ENCODE results near the gene LY6G5C.

LY6G5C gene

GRCh38 chr6:31662124-31662723 is 18.6 kb downstream of the LY6G5C start:
- no peak for DNase-seq

- no peak for DNase-seq
These were observed 19.4 kb downstream of the LY6G5C start for GRCh38 chr6:31661262-31662123.

GRCh38 chr6:31660381-31661261 is 20.2 kb downstream of the LY6G5C start, which contains the start of gene C6orf47:
Gene C6orf47, minus strand, starts transcription at chr6:31660778. Its CDS starts 831 bp downstream, at chr6:31659947.
- DNase-seq: peak; percentile 82

- DNase-seq: no peak
These were observed 21.1 kb downstream of the LY6G5C start for GRCh38 chr6:31659649-31660380.

GRCh38 chr6:31658983-31659648 is 21.8 kb downstream of the LY6G5C start:
- no peak for DNase-seq

GRCh38 chr6:31658158-31658688 is 22.6 kb downstream of the LY6G5C start:
- DNase-seq: no peak

GRCh38 chr6:31657406-31658157 is 23.3 kb downstream of the LY6G5C start:
- no peak for DNase-seq

GRCh38 chr6:31655349-31656237 is 25.3 kb downstream of the LY6G5C start, which contains the start of gene APOM:
Gene APOM, plus strand, starts transcription at chr6:31655894. Its CDS starts 73 bp downstream, at chr6:31655967.
- DNase-seq: no peak

- no peak for DNase-seq
These were observed 26.1 kb downstream of the LY6G5C start for GRCh38 chr6:31654574-31655348.

- peak; percentile 94 for DNase-seq
These were observed 27.7 kb downstream of the LY6G5C start for GRCh38 chr6:31652925-31653724.

GRCh38 chr6:31651602-31652191 is 29.2 kb downstream of the LY6G5C start:
- DNase-seq: peak; percentile 76

GRCh38 chr6:31645325-31645724 is 35.5 kb downstream of the LY6G5C start:
- no peak for DNase-seq

- DNase-seq: no peak
These were observed 36.9 kb downstream of the LY6G5C start for GRCh38 chr6:31643818-31644454.

GRCh38 chr6:31642798-31643570 is 37.9 kb downstream of the LY6G5C start:
- DNase-seq: no peak

GRCh38 chr6:31641370-31641769 is 39.5 kb downstream of the LY6G5C start:
- no peak for DNase-seq

- no peak for DNase-seq
These were observed 40.3 kb downstream of the LY6G5C start for GRCh38 chr6:31640612-31641011.
